SK-N-SH (cell line): ENCODE data around the gene SEPTIN12. TPM values are rescaled to one million over a fixed set of nuclear protein-coding genes. Genes with fewer than 3 reads are reported as not detected.

Experiments
- CTCF ChIA-PET: fragments of 300-600, 350-600 bp; formaldehyde crosslinking; extraction: SDS; loops from one replicate; lab custom pipeline; 2021; lab: Yijun Ruan, JAX
- POLR2A ChIA-PET: fragments of 350-600 bp; sonication (Branson Sonifier 250); formaldehyde crosslinking; extraction: SDS; loops from one replicate; lab custom pipeline; 2020; ENCODE audit warnings: antibody characterized with exemption, inconsistent platforms; lab: Yijun Ruan, JAX
- DNase-seq: peaks from one replicate; pipeline ENCODE4 v3.0.0; 2012
- H2AFZ ChIP-seq: fragments of 200-600 bp; sonication (generic); 2 replicates; pipeline ENCODE4 v1.8.1; 2016; ENCODE audit warnings: antibody characterized with exemption, mild to moderate bottlenecking, low read depth
- H3F3A ChIP-seq: fragments of 200-600 bp; sonication (generic); replicated peaks from 2 replicates; pipeline ENCODE3; 2016; ENCODE audit warnings: antibody characterized with exemption, mild to moderate bottlenecking; ENCODE audit not compliant: insufficient read depth
- H3K27ac ChIP-seq, 2 experiments: fragments of 200-500 bp in 1 of 2; fragments of 200-600 bp in 1 of 2; sonication (Bioruptor generic) in 1 of 2; sonication (generic), shearing (Covaris generic) in 1 of 2; 2 replicates each; pipeline versions ENCODE4 v1.5.1 to v1.6.1; 2014 to 2016; ENCODE audit warnings: low read depth in 2 of 2, inconsistent platforms in 1 of 2, low read length in 1 of 2, mild to moderate bottlenecking in 1 of 2, mixed read lengths in 1 of 2
- H3K27me3 ChIP-seq: fragments of 200-600 bp; sonication (generic), shearing (Covaris generic); 2 replicates; pipeline ENCODE4 v1.6.1; 2016; ENCODE audit warnings: mixed run types; ENCODE audit not compliant: insufficient read depth
- H3K36me3 ChIP-seq, 2 experiments: fragments of 200-500 bp in 1 of 2; fragments of 200-600 bp in 1 of 2; sonication (Bioruptor generic) in 1 of 2; sonication (generic) in 1 of 2; replicated peaks in 1 of 2; 2 replicates each; pipeline versions ENCODE3 to v1.5.1; 2014 to 2016; ENCODE audit warnings: low read length in 1 of 2, mild to moderate bottlenecking in 1 of 2; ENCODE audit not compliant: insufficient read depth in 2 of 2, control insufficient read depth in 1 of 2
- H3K4me1 ChIP-seq, 2 experiments: fragments of 200-500 bp in 1 of 2; fragments of 200-600 bp in 1 of 2; sonication (Bioruptor generic) in 1 of 2; sonication (generic), shearing (Covaris generic) in 1 of 2; 2 replicates each; pipeline versions ENCODE4 v1.5.1 to v1.6.1; 2014 to 2016; ENCODE audit warnings: low read depth in 1 of 2, low read length in 1 of 2, mixed run types in 1 of 2; ENCODE audit not compliant: insufficient read depth in 2 of 2, control insufficient read depth in 1 of 2
- H3K4me2 ChIP-seq: fragments of 200-600 bp; sonication (generic), shearing (Covaris generic); 2 replicates; pipeline ENCODE4 v1.6.1; 2017; ENCODE audit warnings: mixed run types
- H3K4me3 ChIP-seq, 2 experiments: fragments of 200-500 bp in 1 of 2; fragments of 200-600 bp in 1 of 2; sonication (Bioruptor generic) in 1 of 2; sonication (generic), shearing (Covaris generic) in 1 of 2; 2 replicates each; pipeline versions ENCODE4 v1.5.1 to v1.8.1; 2014 to 2016; ENCODE audit warnings: low read depth in 2 of 2, inconsistent platforms in 1 of 2, low read length in 1 of 2, mild to moderate bottlenecking in 1 of 2, mixed read lengths in 1 of 2, moderate library complexity in 1 of 2
- H3K79me2 ChIP-seq: fragments of 200-600 bp; sonication (generic); 2 replicates; pipeline ENCODE4 v1.8.1; 2017; ENCODE audit warnings: mild to moderate bottlenecking; ENCODE audit not compliant: insufficient read depth
- H3K9ac ChIP-seq: fragments of 200-600 bp; sonication (generic); 2 replicates; pipeline ENCODE4 v1.6.1; 2017; ENCODE audit warnings: mixed run types
- H3K9me2 ChIP-seq: fragments of 200-600 bp; sonication (generic); 2 replicates; pipeline ENCODE4 v1.6.1; 2017; ENCODE audit warnings: mixed run types
- H3K9me3 ChIP-seq: fragments of 200-600 bp; sonication (generic); 2 replicates; pipeline ENCODE4 v1.6.1; 2017; ENCODE audit warnings: mixed run types, mild to moderate bottlenecking, moderate library complexity
- H4K20me1 ChIP-seq: fragments of 200-600 bp; sonication (generic); 2 replicates; pipeline ENCODE4 v1.6.1; 2017; ENCODE audit warnings: mild to moderate bottlenecking, mixed run types; ENCODE audit not compliant: insufficient read depth
- CHD2 ChIP-seq: fragments of 150-350 bp; IDR thresholded peaks from 2 replicates; pipeline ENCODE4 v1.6.1; 2018; ENCODE audit warnings: low read length; ENCODE audit not compliant: partially characterized antibody
- RFX5 ChIP-seq: IDR thresholded peaks from 2 replicates; pipeline ENCODE4 v1.6.1; 2012; ENCODE audit warnings: mild to moderate bottlenecking, improper control_type of control experiment, low read length
- SIN3A ChIP-seq: IDR thresholded peaks from 2 replicates; pipeline ENCODE4 v1.6.1; 2012; ENCODE audit warnings: low read depth, mild to moderate bottlenecking, low read length, moderate library complexity, borderline replicate concordance
- TCF12 ChIP-seq: IDR thresholded peaks from 2 replicates; pipeline ENCODE4 v1.4.0; 2012
- YY1 ChIP-seq: IDR thresholded peaks from 2 replicates; pipeline ENCODE4 v1.4.0; 2012; ENCODE audit warnings: low read depth, mild to moderate bottlenecking
- WGBS: methylation state at CpG from one replicate; pipeline ENCODE4 v1.1.6; 2017; ENCODE audit warnings: low lambda C conversion rate; 5-methylcytosine and 5-hydroxymethylcytosine counted together
- polyA plus RNA-seq, 3 experiments: library from polyadenylated mRNA; depleted of rRNA; stranded (reverse); fragments of >200 nt; gene quantifications; 2 replicates each; pipeline ENCODE4 v1.2.3, GENCODE V29; 2012
- TF ChIP-seq, protein P1 (sequence below): IDR thresholded peaks from 2 replicates; pipeline ENCODE4 v1.6.1; 2012; ENCODE audit warnings: mild to moderate bottlenecking, low read depth, low read length, moderate library complexity
- TF ChIP-seq, protein P2 (sequence below): fragments of 150-350 bp; IDR thresholded peaks from 2 replicates; pipeline ENCODE4 v1.6.1; 2017; ENCODE audit warnings: antibody characterized with exemption, low read length, low read depth, borderline replicate concordance
- TF ChIP-seq, protein P3 (sequence below): fragments of 200-600 bp; sonication (generic); IDR thresholded peaks from 2 replicates; pipeline ENCODE4 v1.6.1; 2017; ENCODE audit warnings: antibody characterized with exemption, mild to moderate bottlenecking, moderate library complexity

The SEPTIN12 gene
- polyA plus RNA-seq, 1 of the 3 experiments (the other 2 are of a cell fraction): 0.07 TPM

DNA sequence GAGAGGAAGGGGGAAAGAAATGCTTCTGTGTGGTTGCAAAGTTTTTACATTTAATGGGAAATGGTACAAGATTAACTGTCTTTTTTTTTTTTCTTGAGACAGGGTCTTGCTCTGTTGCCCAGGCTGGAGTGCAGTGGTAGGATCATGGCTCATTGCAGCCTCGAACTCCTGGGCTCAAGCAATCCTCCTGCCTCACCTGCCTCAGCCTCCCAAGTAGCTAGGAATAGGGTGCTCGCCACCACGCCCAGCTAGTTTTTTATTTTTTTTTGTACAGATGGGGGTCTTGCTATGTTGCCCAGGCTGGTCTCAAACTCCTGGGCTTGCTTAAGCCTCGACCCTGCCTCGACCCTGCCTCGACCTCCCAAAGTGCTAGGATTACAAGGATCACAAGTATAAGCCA lies 18.1 kb upstream of the SEPTIN12 start:
- H2AFZ ChIP-seq: no peak overlapping the region
- ChIA-PET CTCF (no interaction called here), POLR2A (interaction anchor here (0.6 kb wide), 1 partner anchor 75 kb away, joined by 3 read pairs; no protein-coding TSS in a partner anchor)
- no peak for TF ChIP-seq RFX5
- TF ChIP-seq CHD2: no peak
- no peak for TF ChIP-seq SIN3A
- TF ChIP-seq, protein P1, sequence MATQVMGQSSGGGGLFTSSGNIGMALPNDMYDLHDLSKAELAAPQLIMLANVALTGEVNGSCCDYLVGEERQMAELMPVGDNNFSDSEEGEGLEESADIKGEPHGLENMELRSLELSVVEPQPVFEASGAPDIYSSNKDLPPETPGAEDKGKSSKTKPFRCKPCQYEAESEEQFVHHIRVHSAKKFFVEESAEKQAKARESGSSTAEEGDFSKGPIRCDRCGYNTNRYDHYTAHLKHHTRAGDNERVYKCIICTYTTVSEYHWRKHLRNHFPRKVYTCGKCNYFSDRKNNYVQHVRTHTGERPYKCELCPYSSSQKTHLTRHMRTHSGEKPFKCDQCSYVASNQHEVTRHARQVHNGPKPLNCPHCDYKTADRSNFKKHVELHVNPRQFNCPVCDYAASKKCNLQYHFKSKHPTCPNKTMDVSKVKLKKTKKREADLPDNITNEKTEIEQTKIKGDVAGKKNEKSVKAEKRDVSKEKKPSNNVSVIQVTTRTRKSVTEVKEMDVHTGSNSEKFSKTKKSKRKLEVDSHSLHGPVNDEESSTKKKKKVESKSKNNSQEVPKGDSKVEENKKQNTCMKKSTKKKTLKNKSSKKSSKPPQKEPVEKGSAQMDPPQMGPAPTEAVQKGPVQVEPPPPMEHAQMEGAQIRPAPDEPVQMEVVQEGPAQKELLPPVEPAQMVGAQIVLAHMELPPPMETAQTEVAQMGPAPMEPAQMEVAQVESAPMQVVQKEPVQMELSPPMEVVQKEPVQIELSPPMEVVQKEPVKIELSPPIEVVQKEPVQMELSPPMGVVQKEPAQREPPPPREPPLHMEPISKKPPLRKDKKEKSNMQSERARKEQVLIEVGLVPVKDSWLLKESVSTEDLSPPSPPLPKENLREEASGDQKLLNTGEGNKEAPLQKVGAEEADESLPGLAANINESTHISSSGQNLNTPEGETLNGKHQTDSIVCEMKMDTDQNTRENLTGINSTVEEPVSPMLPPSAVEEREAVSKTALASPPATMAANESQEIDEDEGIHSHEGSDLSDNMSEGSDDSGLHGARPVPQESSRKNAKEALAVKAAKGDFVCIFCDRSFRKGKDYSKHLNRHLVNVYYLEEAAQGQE: no peak
- no peak for TF ChIP-seq TCF12
- TF ChIP-seq, protein P2, sequence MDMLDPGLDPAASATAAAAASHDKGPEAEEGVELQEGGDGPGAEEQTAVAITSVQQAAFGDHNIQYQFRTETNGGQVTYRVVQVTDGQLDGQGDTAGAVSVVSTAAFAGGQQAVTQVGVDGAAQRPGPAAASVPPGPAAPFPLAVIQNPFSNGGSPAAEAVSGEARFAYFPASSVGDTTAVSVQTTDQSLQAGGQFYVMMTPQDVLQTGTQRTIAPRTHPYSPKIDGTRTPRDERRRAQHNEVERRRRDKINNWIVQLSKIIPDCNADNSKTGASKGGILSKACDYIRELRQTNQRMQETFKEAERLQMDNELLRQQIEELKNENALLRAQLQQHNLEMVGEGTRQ: no peak
- H3K27ac ChIP-seq: no peak overlapping the region
- peaks cover 15% of the 10 kb centered on the region for H3F3A ChIP-seq
- no peak overlapping the region for H3K4me2 ChIP-seq
- no peak for DNase-seq
- H3K9me3 ChIP-seq: no peaks in the 10 kb centered on the region
- H3K4me1 ChIP-seq: peaks cover 0 to 8% of the 10 kb centered on the region in 2 experiments; a peak in 3 of 4 replicates
- 0 out of 2 replicates have a peak, but pooled peaks cover 5% of the 10 kb centered on the region for H3K79me2 ChIP-seq
- H3K4me3 ChIP-seq: no peak overlapping the region
- no peaks in the 10 kb centered on the region for H3K27me3 ChIP-seq
- 96% methylated on average over 6 of the region's 6 CpGs for WGBS
- H4K20me1 ChIP-seq: no peaks in the 10 kb centered on the region
- H3K36me3 ChIP-seq: peaks cover 14 to 25% of the 10 kb centered on the region in 2 experiments
- H3K9ac ChIP-seq: no peak overlapping the region
- no peaks in the 10 kb centered on the region for H3K9me2 ChIP-seq

DNA sequence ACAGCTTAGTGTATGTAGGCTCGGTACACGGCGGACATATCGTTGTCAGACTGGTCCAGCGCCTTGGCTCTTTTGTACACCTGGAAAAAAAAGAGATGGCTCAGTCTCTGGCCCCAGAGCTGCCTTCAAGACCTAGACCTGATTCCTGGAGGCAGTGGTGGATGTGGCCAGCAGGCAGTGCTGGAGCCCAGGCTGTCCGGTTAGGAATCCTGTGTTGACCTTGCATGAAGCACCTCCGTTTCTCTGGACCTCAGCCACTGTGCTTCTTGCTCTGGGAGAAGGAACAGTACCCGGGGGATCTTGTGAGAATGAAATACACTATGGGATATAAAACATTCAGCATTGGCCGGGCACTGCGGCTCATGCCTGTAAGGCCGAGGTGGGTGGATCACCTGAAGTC lies 17.1 kb upstream of the SEPTIN12 start:
- DNase-seq: no peak
- peaks cover 0 to 18% of the 10 kb centered on the region in 2 experiments; a peak in 3 of 4 replicates for H3K4me1 ChIP-seq
- CTCF ChIA-PET: no interaction called here
- H3K9me3 ChIP-seq: no peaks in the 10 kb centered on the region
- no peaks in the 10 kb centered on the region for H3K27me3 ChIP-seq
- no peak overlapping the region for H3K9ac ChIP-seq
- H3K27ac ChIP-seq: no peak overlapping the region
- H3K79me2 ChIP-seq: 0 out of 2 replicates have a peak, but pooled peaks cover 7% of the 10 kb centered on the region
- no peaks in the 10 kb centered on the region for H3K9me2 ChIP-seq
- no peak overlapping the region for H2AFZ ChIP-seq
- POLR2A ChIA-PET: no interaction called here
- H3K4me3 ChIP-seq: no peak overlapping the region
- no peak overlapping the region for H3K4me2 ChIP-seq
- peaks cover 14 to 21% of the 10 kb centered on the region in 2 experiments for H3K36me3 ChIP-seq
- TF ChIP-seq, protein P3, sequence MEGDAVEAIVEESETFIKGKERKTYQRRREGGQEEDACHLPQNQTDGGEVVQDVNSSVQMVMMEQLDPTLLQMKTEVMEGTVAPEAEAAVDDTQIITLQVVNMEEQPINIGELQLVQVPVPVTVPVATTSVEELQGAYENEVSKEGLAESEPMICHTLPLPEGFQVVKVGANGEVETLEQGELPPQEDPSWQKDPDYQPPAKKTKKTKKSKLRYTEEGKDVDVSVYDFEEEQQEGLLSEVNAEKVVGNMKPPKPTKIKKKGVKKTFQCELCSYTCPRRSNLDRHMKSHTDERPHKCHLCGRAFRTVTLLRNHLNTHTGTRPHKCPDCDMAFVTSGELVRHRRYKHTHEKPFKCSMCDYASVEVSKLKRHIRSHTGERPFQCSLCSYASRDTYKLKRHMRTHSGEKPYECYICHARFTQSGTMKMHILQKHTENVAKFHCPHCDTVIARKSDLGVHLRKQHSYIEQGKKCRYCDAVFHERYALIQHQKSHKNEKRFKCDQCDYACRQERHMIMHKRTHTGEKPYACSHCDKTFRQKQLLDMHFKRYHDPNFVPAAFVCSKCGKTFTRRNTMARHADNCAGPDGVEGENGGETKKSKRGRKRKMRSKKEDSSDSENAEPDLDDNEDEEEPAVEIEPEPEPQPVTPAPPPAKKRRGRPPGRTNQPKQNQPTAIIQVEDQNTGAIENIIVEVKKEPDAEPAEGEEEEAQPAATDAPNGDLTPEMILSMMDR: no peak
- no peak for TF ChIP-seq SIN3A
- TF ChIP-seq YY1: no peak
- H3F3A ChIP-seq: peaks cover 15% of the 10 kb centered on the region
- 88% methylated on average over 10 of the region's 11 CpGs for WGBS
- no peaks in the 10 kb centered on the region for H4K20me1 ChIP-seq
